A549 (cell line): Measurements from ENCODE around the gene OPCML.

Source experiments
- CTCF ChIP-seq: fragments of >200 bp; sonication (Bioruptor Twin); formaldehyde crosslinking; IDR thresholded peaks from 3 replicates; pipeline ENCODE4 v1.5.1; 2016
- RNF2 ChIP-seq: fragments of 200-600 bp; sonication (generic); IDR thresholded peaks from 2 replicates; pipeline ENCODE4 v1.6.1; 2016; ENCODE audit warnings: low read depth, mild to moderate bottlenecking, antibody characterized with exemption, moderate library complexity, borderline replicate concordance

GRCh38 chr11:133064152-133064877 lies 468.0 kb downstream of the OPCML start:
- TF ChIP-seq CTCF, result no peak
- no peak for TF ChIP-seq RNF2
